ENCODE data around the gene CNPY4.

CNPY4 gene

GRCh38 chr7:100148559-100149328 is 29.3 kb downstream of the CNPY4 start, which contains the start of gene LAMTOR4:
TSS of gene LAMTOR4 (plus strand) at chr7:100148918. CDS start at chr7:100148973, 55 bp downstream.
- peak; percentile 97 for DNase-seq (ENCODE audit: low read depth)

DNA sequence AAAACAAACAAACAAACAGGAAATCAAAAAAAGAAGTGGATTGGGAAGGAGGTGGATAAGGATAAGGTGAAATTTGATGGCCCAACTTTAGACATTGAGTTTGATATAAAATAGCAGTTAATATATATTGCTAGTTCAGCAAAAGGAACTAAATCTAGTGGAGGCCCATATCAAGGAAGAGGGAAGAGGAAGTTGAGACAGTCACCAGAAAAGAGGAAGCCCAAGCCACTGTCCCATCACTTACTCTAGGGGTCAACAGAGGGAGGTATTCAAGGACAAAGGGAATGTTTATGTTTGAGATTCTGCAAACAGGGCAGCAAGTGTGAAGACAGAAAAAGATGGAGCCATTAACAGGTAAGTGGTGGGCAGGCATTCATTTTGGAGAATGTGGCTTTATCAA is 33.0 kb downstream of the CNPY4 start:
- no peak for DNase-seq (ENCODE audit: low read depth)

DNA sequence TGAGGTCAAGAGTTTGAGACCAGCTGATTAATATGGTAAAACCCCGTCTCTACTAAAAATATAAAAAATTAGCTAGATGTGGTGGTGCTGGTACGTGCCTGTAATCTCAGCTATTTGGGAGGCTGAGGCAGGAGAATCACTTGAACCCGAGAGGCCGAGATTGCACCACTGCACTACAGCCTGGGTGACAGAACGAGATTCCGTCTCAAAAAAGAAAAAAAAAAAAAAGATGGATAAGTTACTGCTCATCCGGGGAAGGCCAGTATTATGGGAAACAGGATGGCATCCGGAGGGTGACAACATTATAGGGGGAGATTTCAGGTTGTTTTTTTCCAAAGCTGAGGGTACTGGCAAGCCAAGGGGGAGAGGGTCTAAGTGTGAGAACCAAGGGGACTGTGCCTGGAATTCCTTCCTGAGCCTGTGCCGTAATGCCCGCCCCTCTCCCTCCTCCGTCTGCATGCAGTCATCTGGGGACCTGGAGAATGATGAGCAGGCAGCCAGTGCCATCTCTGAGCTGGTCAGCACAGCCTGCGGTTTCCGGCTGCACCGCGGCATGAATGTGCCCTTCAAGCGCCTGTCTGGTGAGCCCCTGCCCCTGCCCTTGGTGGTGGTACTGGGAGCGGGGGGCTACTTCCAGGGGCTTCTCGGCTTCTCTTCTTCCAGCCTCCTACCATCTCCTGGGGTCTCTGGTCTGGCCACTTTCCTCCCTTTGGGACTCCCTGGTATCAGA is 33.7 kb downstream of the CNPY4 start:
- no peak for DNase-seq (ENCODE audit: low read depth)

- no peak for DNase-seq (ENCODE audit: low read depth)
Observed at GRCh38 chr7:100153708-100154535, 34.5 kb downstream of the CNPY4 start.

- DNase-seq (ENCODE audit: low read depth), result no peak
Observed at GRCh38 chr7:100154651-100155491, 35.4 kb downstream of the CNPY4 start.

DNA sequence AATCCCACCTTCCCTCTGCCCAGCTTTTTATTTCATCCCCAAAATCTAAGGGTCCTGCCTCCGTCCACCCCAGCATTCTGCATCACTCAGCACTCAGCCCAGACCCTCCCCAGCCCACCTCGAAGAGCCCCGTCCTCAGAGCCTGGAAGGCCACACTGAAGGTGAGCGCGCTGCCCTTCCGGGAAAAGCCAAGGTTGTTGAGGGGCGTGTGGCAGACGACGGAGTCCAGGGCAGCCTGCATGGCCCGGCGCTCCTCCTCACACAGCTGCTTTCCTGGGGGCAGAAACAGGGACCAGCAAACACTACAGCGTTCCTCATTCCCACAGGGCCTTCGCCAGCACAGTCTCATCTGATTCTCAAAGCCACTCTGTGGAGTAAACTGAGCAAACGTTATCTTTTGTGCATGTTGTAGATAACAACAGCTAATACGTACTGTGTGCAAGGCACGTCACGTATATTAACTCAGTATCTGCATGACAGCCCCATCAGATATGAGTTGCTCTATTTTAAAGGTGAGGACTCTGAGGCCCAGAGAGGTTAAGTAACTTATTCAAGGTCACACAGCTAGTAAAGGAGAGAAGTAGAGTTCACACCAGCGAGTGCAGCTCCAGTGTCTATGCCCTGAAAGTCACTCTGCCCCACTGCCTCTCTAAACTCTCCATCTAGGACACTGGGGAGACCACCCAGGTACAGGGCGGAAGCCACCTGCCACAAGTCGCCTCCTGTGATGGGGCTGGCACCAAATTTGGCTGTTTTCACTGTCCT is 36.3 kb downstream of the CNPY4 start:
- DNase-seq (ENCODE audit: low read depth), result no peak

GRCh38 chr7:100156331-100157068 is 37.1 kb downstream of the CNPY4 start:
- DNase-seq (ENCODE audit: low read depth), result no peak

DNA sequence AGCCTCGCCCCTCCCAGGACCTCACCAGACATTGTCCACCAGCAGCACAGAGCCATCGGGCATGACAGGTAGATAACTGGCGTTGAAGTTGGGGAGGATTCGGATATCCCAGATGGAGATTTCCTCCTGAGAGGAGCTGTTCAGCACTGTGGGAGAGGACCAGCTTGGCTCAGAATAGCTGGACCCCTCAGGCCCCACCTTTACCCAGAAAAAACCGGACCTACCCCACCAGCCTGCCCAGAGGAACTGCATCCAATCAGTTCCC is 37.6 kb downstream of the CNPY4 start:
- no peak for DNase-seq (ENCODE audit: low read depth)

- no peak for DNase-seq (ENCODE audit: low read depth)
Observed at GRCh38 chr7:100157334-100158228, 38.1 kb downstream of the CNPY4 start.

DNA sequence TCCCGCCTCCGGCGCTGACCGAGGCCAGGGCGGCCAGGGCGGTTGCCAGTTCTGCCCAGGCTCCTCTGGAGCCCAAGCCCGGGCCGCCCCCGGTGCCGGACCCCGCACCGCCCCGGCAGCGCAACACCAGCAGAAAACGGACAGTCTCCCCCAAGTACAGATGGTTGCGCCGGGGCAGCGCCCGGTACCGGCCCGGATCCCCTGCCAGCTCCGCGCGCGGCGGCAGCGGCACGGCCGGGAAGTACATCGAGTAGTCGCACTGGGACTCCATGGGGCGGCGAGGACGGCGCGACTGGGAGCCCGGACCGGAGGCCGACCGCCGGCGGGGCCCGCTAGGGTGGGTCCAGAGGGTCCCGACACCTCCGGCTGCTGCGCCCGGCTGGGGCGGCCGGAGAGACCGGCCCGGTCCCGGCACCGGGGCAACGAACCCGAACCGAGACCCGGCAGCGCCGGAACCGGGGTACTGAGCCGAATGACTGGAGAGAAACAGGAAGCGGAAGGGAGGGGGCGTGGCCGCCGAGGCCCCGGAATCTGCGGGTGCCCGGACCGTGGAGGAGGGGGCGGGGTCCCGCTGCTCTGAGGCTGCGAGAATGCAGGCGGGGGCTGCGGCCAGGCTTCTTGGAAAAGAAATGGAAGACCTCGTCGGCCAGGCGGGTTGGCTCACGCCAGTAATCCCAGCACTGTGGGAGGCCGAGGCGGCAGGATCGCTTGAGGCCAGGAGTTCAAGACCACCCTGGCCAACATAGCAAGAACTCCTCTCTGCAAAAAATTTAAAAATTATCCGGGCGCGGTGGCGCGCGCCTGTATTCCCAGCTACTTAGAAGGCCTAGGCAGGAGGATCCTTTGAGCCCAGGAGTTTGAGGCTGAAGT is 39.0 kb downstream of the CNPY4 start, which contains the start of gene TRAPPC14:
TSS of gene TRAPPC14 (minus strand) at position 495 of the 870 bp plus-strand sequence. CDS start at position 271, 224 bp downstream.
- DNase-seq (ENCODE audit: low read depth), result peak; percentile 88

DNA sequence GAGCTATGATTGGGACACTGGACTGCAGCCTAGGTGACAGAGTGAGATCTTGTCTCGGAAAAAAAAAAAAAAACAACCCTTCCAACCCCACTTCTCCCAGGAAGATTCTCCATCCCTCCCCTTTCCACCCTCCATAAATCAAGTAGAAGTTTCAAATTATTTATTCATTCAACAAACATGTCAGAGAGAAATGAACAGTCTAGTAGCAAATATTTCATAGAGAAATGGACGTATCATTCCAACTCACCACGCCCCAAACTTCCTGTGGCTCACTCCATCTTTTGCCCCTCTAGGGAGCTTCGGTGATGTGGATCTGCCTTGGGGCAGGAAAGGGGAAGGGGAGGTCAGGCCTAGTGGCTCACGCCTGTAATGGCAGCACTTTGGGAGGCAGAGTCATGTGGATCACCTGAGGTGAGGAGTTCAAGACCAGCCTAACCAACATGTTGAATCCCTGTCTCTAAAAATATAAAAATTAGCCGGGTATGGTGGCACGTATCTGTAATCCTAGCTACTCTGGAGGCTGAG is 39.7 kb downstream of the CNPY4 start:
- DNase-seq (ENCODE audit: low read depth), result no peak

DNA sequence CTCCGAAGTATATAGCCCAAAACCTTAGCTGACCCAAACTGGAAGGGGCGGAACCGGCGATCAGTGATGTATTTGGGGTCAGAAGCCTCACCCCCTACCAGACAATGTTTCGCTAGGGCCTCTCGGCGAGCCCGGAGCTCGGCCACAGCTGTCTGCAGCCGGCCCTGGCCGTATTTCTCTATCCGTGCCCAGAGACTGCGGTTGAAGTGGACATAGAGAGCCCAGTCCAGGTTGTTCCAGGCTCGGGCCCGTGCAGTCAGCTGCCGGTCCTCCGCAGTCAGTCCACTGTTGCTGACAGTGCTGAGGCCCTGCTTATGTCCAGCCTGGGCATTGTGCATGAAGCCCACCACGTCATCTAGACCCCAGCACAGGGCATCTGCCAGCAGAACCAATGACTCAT is 40.6 kb downstream of the CNPY4 start:
- no peak for DNase-seq (ENCODE audit: low read depth)

DNA sequence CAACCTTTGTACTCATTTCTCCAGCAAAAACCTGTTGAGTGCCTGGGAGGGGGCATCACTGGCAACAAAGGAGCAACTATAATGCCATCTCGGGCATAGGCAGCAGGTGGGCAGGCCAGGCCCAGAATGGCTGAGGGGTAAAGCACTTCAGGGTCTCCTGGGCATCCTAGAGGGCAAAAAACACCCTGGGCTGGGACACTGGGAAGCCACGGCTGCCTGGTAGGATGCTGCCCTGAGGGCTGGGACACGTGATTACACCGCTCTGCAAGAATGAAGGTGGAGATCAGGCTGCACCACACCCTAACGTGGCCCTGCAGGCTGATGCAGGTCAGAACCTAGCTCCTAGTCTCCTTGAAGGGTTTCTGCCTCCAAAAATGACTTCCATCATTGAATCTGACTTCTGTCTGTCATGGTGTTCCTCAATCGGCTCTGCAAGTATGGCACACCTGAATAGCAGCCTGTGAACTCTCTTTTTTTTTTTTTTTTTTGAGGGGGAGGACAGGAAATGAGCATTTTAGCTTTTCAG is 43.6 kb downstream of the CNPY4 start:
- no peak for DNase-seq (ENCODE audit: low read depth)

GRCh38 chr7:100163871-100164270 is 44.4 kb downstream of the CNPY4 start:
- DNase-seq (ENCODE audit: low read depth), result no peak

- no peak for DNase-seq (ENCODE audit: low read depth)
Observed at GRCh38 chr7:100166317-100166940, 47.0 kb downstream of the CNPY4 start.

- no peak for DNase-seq (ENCODE audit: low read depth)
Observed at GRCh38 chr7:100166970-100167911, 47.8 kb downstream of the CNPY4 start.
